GM12892 (cell line): ENCODE data around the gene AGFG1.

ENCODE experiments used
- POLR2A ChIP-seq: IDR thresholded peaks from 2 replicates; pipeline ENCODE4 v1.6.1; 2011; ENCODE audit warnings: low read depth, low read length, control low read depth
- POLR2AphosphoS5 ChIP-seq: IDR thresholded peaks from 2 replicates; pipeline ENCODE4 v1.6.1; 2011; ENCODE audit warnings: low read depth, low read length, control low read depth
- TAF1 ChIP-seq: IDR thresholded peaks from 2 replicates; pipeline ENCODE4 v1.6.1; 2011; ENCODE audit warnings: low read depth, mild to moderate bottlenecking, control low read depth, low read length, borderline replicate concordance

DNA sequence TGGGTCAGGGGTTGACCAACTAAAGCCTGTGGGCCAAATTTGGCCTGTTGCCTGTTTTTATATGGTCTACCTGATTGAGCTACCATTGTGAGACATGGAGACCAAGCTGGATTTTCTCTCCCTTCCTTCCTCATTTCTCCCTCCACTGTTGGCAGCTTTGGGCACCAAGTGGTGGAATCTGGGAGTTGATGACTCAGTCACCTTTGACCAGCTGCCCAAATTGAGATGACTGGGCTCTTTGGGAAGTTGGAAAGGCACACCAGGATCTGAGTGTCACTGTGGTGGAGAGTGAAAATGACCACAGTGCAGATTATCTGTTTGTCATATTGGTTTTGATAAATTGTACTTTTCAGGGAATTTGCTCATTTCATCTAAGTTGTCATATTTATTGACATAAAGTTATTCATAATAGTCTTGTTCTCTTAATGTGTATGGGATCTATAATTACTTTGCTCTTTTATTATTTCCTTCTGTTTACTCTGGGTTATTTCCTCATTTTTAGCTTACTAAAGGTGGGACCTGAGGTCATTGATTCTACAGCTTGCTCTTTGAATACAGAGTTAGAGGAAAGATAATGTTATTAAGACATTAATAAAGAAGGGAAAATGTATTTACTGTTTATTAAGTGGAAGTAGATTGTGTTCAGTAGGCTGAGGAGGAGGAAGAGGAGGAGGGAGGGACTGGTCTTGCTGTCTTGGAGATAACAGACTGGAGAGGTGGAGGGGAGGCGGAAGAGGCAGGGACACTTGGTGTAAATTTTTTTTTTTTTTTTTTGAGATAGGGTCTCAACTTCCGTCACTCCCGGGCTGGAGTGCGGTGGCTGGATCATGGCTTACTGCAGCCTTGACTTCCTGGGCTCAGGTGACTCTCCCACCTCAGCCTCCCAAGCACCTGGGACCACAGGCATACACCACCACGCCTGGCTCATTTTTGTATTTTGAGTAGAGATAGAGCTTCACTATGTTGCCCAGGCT, 31.8 kb downstream of the AGFG1 start:
- no peak for TF ChIP-seq POLR2A
- no peak for TF ChIP-seq POLR2AphosphoS5
- TF ChIP-seq TAF1: no peak
